T1000 (cell line): ENCODE data around the gene HSPG2.
A peak's percentile ranks its signal among the peaks of the same experiment; 100 is the strongest.
"Not testable (repeated sequence)": the region's sequence is repeated elsewhere in the genome, so short reads cannot be mapped to it uniquely, and the experiment has no call there.

Experiments
- DNase-seq: peaks from one replicate; lab custom pipeline; 2025; ENCODE audit warnings: mixed read lengths; lab: John Stamatoyannopoulos, UW

The HSPG2 gene

GRCh38 chr1:21937034-21937371 is at the start of gene HSPG2:
HSPG2 (minus strand) TSS chr1:21937310; CDS start chr1:21937217, 93 bp downstream.
- DNase-seq, result no peak

DNA sequence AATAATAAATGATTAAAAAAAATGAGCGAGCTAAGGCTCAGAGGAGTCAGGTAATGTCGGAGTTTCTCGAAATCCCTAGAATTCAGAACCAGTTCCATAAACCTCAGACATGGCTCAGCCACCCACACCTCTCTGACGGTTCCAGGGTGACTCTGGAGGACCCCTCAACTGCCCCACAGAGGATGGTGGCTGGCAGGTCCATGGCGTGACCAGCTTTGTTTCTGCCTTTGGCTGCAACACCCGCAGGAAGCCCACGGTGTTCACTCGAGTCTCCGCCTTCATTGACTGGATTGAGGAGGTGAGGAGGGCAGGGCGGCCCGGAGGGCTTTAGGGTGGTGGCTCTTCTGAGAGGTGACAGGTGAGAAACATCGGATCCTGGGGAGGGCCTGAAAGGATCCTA is 49.3 kb upstream of the HSPG2 start:
- not testable (repeated sequence) for DNase-seq

- DNase-seq, result not testable (repeated sequence)
These were observed 48.8 kb upstream of the HSPG2 start for GRCh38 chr1:21985893-21986292.

DNA sequence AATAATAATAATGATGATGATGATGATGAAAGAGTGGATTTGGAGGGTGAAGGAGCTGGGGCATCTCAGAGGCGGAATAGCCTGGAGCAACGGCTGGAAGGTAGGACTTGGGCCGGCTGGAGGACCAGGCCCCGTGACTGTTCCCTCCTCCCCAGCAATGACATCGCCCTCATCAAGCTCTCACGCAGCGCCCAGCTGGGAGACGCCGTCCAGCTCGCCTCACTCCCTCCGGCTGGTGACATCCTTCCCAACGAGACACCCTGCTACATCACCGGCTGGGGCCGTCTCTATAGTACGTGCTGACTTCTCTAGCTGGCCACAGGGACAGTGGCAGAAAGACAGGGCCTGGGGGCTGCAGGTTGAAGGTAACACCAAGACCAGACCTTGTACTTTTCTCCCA is 46.4 kb upstream of the HSPG2 start:
- DNase-seq, result not testable (repeated sequence)

DNA sequence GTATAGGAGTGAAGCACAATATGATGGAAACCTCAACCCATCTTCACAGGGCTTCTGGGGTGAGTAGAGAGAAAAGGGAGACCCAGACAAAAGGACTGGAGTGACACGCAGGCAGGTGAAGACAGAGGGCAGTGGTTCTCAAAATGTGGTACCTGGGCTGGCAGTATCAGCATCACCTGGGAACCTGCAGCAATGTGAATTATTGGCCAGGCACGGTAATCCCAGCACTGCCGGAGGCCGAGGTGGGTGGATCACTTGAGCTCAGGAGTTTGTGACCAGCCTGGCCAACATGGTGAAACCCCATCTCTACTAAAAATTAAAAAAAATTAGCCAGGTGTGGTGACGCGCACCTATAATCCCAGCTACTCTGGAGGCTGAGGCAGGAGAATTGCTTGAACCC is 45.0 kb upstream of the HSPG2 start:
- DNase-seq, result not testable (repeated sequence)

DNA sequence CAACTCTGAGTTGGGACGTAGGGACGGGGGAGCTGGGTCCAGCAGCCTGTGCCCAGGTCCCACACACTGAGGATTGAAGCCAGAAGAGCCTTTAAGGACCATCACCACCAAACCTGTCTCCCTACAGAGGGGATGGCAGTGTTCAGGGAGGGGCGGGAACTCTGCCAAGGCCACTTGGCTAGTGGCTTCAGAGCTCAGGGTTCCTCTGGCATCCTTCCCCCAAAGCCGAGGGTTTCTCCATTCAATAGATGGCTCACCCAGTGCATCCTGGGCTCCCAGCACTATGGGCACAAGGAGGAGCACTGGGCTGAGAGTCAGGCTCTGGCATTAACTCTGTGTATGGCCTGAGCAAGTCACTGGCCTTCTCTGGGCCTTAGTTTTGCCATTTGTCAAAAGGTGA is 44.1 kb upstream of the HSPG2 start:
- not testable (repeated sequence) for DNase-seq

- not testable (repeated sequence) for DNase-seq
These were observed 43.6 kb upstream of the HSPG2 start for GRCh38 chr1:21980515-21981220.

DNA sequence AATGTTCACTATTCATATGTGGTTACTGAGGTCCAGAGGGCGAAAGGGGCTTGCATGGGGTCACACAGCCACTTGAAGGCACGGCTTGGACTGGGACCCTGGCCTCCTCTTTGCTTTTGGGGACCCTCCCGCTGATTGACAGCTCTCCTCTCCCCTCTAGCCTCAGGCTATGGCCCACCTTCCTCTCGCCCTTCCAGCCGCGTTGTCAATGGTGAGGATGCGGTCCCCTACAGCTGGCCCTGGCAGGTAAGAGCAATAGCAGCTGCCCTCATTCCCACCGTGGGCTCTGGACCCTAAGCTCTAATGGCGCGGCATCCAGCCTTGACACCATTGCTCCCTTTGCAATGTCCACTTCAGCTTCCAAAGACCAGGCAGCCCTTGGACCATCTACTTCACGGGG is 41.1 kb upstream of the HSPG2 start:
- not testable (repeated sequence) for DNase-seq

- DNase-seq, result not testable (repeated sequence)
These were observed 39.7 kb upstream of the HSPG2 start, which contains the start of gene CELA3B for GRCh38 chr1:21976703-21977239. CELA3B (plus strand) TSS chr1:21977022; CDS start chr1:21977040, 18 bp downstream.

- not testable (repeated sequence) for DNase-seq
These were observed 38.2 kb upstream of the HSPG2 start for GRCh38 chr1:21975296-21975695.

DNA sequence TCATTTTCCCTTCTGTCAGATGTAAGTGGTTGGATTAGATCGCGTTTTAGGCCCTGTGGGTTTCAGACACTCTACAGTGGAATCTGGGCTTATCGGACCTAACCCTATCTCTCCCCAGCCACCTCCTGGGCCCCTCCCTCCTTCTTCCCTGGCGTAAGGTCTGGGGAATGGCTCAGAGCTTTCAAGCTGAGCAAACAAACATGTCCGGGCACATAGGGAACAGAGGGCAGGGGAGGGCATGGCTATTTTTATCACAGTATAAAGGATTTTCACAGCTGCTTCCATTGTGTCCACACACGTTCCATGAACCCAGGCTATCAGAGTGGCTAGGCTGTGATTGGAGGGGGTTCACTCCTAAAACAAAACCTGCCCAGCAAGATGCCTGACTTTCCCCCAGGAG is 37.6 kb upstream of the HSPG2 start:
- not testable (repeated sequence) for DNase-seq

GRCh38 chr1:21973948-21974347 is 36.8 kb upstream of the HSPG2 start:
- not testable (repeated sequence) for DNase-seq

- not testable (repeated sequence) for DNase-seq
These were observed 35.9 kb upstream of the HSPG2 start for GRCh38 chr1:21972973-21973441.

- DNase-seq, result not testable (repeated sequence)
These were observed 33.4 kb upstream of the HSPG2 start for GRCh38 chr1:21970523-21970922.

- DNase-seq, result not testable (repeated sequence)
These were observed 32.0 kb upstream of the HSPG2 start for GRCh38 chr1:21969066-21969465.

DNA sequence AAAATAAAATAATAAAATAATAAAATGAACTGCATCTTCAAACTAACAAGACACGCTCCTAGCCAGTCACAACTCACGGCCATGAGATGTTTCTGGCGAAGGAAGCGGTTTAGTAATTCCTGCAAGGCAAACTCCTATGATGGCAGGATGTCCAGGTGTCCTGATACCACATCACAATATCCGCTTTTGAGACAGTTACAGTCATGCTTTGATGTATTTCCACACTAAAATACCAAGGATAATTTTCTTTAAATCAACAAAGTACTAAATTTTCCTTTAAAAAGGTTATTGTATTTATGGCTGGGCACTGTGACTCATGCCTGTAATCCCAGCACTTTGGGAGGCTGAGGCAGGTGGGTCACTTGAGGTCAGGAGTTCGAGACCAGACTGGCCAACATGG is 30.1 kb upstream of the HSPG2 start:
- DNase-seq, result not testable (repeated sequence)

DNA sequence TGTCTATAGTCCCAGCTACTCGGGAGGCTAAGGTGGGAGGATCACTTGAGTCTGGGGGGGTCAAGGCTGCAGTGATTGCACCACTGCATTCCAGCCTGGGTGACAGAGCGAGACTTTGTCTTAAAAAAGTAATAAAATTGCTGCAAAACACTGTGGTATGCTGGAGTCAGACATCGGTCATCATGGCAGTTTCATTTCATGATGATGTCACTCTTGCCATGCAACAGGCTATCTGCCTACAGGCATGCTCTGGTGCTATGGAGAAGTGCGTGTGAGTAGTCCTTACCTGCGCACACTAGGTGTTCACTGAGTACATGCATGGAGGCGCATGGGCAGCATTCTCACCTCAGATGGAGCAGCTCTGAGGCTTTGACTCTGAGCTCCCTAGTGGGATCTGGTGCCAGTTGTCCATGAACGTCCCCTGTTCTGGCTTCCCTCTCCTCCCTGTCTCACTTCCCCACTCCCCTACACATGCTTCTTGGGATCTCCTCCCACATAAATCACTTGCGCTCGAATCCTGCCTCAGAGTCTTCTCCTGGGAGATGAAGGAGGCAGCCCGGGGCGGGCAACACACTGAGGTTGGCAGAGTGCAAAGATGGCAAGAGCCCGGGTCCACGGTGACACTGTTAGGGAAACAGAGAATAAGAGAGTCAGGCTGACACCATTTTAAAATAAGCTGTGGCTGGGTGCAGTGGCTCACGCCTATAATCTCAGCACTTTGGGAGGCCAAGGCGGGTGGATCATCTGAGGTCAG is 29.3 kb upstream of the HSPG2 start:
- DNase-seq, result peak; percentile 50

GRCh38 chr1:21963477-21964217 is 26.5 kb upstream of the HSPG2 start:
- DNase-seq, result peak; percentile 73

DNA sequence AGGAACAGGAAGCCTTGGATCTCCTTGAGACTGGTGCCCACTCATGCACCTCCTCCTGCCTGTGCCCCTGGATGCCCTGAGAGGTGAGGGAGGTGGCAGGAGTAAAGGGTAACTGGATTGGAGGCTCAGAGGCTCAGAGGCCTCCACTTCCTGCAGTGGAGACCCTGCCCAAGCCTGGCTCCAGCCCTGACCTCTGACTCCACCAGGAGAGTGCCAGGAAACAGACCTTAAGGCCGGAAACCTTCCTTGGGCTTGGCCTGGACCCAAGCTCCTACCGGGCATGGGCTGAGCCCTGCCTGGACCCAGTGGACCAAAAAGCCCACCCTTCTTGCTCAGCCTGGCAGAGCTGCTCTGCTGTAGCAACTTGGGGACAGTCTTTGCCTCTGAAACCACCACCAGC is 24.7 kb upstream of the HSPG2 start:
- no peak for DNase-seq

- no peak for DNase-seq
These were observed 24.2 kb upstream of the HSPG2 start for GRCh38 chr1:21961337-21961736.

DNA sequence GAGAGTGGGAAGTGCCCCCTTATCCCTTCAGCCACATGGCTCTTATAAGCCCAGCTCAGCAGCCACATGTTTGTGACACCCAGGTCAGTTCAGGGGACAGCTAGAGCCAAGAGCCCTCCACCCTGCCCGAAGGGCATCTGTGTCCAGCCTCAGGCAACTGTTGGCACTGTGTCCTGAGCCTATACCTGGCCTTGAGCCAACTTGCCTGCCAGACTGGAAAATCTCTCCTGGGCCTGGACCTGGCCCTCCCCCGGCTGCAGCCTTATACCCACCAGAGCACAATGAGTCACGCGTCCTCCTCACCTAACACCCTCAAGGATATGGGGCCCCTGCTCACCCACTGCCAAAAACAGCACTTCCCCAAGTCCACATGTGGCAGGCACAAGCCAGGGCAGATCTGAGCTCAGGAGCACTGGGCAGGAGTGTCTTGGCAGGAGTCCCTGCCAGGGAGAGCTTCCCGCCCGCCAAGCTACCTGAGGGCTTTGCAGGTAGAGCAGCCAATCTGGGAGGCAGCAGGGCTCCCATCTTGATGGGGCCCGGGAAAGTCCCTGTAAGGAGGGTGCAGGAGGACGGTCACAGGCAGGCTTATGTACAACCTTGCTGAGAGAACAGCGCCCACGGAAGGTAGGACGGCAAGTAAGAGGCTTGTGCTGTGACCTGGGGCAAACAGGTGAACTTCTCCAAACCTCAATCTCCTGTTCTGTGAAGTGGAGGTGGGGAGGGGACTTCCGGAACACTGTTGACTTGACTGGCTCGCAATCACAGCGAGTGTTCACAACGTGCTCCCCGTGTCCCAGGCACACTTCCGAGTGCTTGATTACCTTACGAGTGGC is 19.8 kb upstream of the HSPG2 start:
- DNase-seq, result peak; percentile 38
